Stimulated activated CD8-positive, alpha-beta memory T cell treated with anti-CD3 and anti-CD28 coated beads, Interleukin-12 subunit alpha, Interleukin-12 subunit beta, amount 100 ng/mL, for 1 hour (primary cell): ENCODE results near the gene ADGRL4.
"Not testable (repeated sequence)": the region's sequence is repeated elsewhere in the genome, so short reads cannot be mapped to it uniquely, and the experiment has no call there.

Experiments
- DNase-seq: peaks from one replicate; pipeline ENCODE4 v3.0.0-alpha.2; 2020; ENCODE audit warnings: low read depth

Gene ADGRL4

GRCh38 chr1:79006564-79006963, at the start of gene ADGRL4:
TSS of gene ADGRL4 (minus strand) at chr1:79006730. CDS start at chr1:79006654, 76 bp downstream.
- DNase-seq = no peak

GRCh38 chr1:79055856-79056255, 49.3 kb upstream of the ADGRL4 start:
- no peak for DNase-seq

- no peak for DNase-seq
These were observed 46.4 kb upstream of the ADGRL4 start for GRCh38 chr1:79052829-79053449.

- DNase-seq = no peak
These were observed 38.6 kb upstream of the ADGRL4 start for GRCh38 chr1:79044974-79045650.

GRCh38 chr1:79043506-79043905, 37.0 kb upstream of the ADGRL4 start:
- no peak for DNase-seq

- DNase-seq = no peak
These were observed 36.0 kb upstream of the ADGRL4 start for GRCh38 chr1:79042539-79042938.

GRCh38 chr1:79042117-79042516, 35.6 kb upstream of the ADGRL4 start:
- no peak for DNase-seq

- no peak for DNase-seq
These were observed 35.1 kb upstream of the ADGRL4 start for GRCh38 chr1:79041666-79042065.

GRCh38 chr1:79040424-79041082, 34.0 kb upstream of the ADGRL4 start:
- no peak for DNase-seq

- DNase-seq = no peak
These were observed 30.6 kb upstream of the ADGRL4 start for GRCh38 chr1:79037085-79037484.

- DNase-seq = no peak
These were observed 6.0 kb upstream of the ADGRL4 start for GRCh38 chr1:79012500-79012899.

- no peak for DNase-seq
These were observed 4.1 kb upstream of the ADGRL4 start for GRCh38 chr1:79010589-79010988.

- DNase-seq = no peak
These were observed 585 bp downstream of the ADGRL4 start for GRCh38 chr1:79005945-79006344.

- no peak for DNase-seq
These were observed 1.6 kb downstream of the ADGRL4 start for GRCh38 chr1:79004916-79005315.

- no peak for DNase-seq
These were observed 9.7 kb downstream of the ADGRL4 start for GRCh38 chr1:78996791-78997190.

- DNase-seq = no peak
These were observed 19.5 kb downstream of the ADGRL4 start for GRCh38 chr1:78987042-78987441.

GRCh38 chr1:78980511-78980910, 26.0 kb downstream of the ADGRL4 start:
- DNase-seq = no peak

- DNase-seq = no peak
These were observed 33.8 kb downstream of the ADGRL4 start for GRCh38 chr1:78972723-78973122.

GRCh38 chr1:78967091-78967490, 39.4 kb downstream of the ADGRL4 start:
- DNase-seq = not testable (repeated sequence)

- DNase-seq = no peak
These were observed 47.8 kb downstream of the ADGRL4 start for GRCh38 chr1:78958711-78959110.

GRCh38 chr1:78950826-78951225, 55.7 kb downstream of the ADGRL4 start:
- DNase-seq = no peak

GRCh38 chr1:78949227-78949626, 57.3 kb downstream of the ADGRL4 start:
- DNase-seq = no peak

GRCh38 chr1:78919150-78919549, 87.4 kb downstream of the ADGRL4 start:
- DNase-seq = no peak
